HepG2 (cell line): ENCODE results near the gene NUDT2. TPM values are rescaled to one million over a fixed set of nuclear protein-coding genes. Genes with fewer than 3 reads are reported as not detected.

Experiments
- ATAC-seq: fragments of 200-7000 bp; cut with Tn5 transposase; 3 replicates; pipeline ENCODE4 v1.9.1; 2020; ENCODE audit warnings: mild to moderate bottlenecking, moderate library complexity
- BruUV-seq: library from RNA; stranded (reverse); fragments of 400-500 nt; replicated peaks from 2 replicates; lab custom pipeline; 2021; lab: Mats Ljungman, UMichigan
- CTCF ChIA-PET: fragments of 300-600 bp; formaldehyde crosslinking; extraction: SDS; loops from one replicate; lab custom pipeline; 2021; ENCODE audit warnings: low total read pairs, inconsistent platforms, low intra/inter-chr PET ratio; lab: Yijun Ruan, JAX
- POLR2A ChIA-PET: fragments of 350-600 bp; sonication (Branson Sonifier 250); formaldehyde crosslinking; loops from one replicate; lab custom pipeline; 2020; ENCODE audit warnings: antibody characterized with exemption, inconsistent platforms; lab: Yijun Ruan, JAX
- DNase-seq: peaks from one replicate; pipeline ENCODE4 v3.0.0-alpha.2; 2015; ENCODE audit warnings: low spot score
- FAIRE-seq: peaks from 3 replicates; lab custom pipeline; 2011; peaks lifted over from hg19 to GRCh38; lab: Jason Lieb, UNC
- H2AFZ ChIP-seq: one replicate; pipeline ENCODE4 v1.6.1; 2011; ENCODE audit warnings: low read length, inconsistent platforms
- H3K27ac ChIP-seq: fragments of 300-600 bp; 3 replicates; pipeline ENCODE4 v1.8.0; 2011; ENCODE audit warnings: mixed run types, mild to moderate bottlenecking, mixed read lengths, low read length, inconsistent platforms; ENCODE audit not compliant: insufficient read depth; ENCODE audit errors: extremely low read length
- H3K27me3 ChIP-seq, 2 experiments: fragments of 200-600 bp in 1 of 2; 2 replicates in 1 of 2; 3 replicates in 1 of 2; pipeline versions ENCODE4 v1.6.0 to v1.8.0; 2011; ENCODE audit warnings: low read length in 2 of 2, mild to moderate bottlenecking in 2 of 2, moderate library complexity in 2 of 2, inconsistent platforms in 1 of 2; ENCODE audit not compliant: insufficient read depth in 2 of 2, control insufficient read depth in 1 of 2
- H3K36me3 ChIP-seq, 2 experiments: fragments of 200-600 bp in 1 of 2; replicated peaks in 1 of 2; 2 replicates in 1 of 2; 3 replicates in 1 of 2; pipeline versions ENCODE4 v1.5.1 to v1.8.0; 2011; ENCODE audit warnings: low read length in 2 of 2, inconsistent platforms in 1 of 2; ENCODE audit not compliant: insufficient read depth in 2 of 2, control insufficient read depth in 1 of 2
- H3K4me1 ChIP-seq: 2 replicates; pipeline ENCODE4 v1.5.1; 2012; ENCODE audit warnings: low read length, inconsistent platforms; ENCODE audit not compliant: insufficient read depth
- H3K4me2 ChIP-seq: 2 replicates; pipeline ENCODE4 v1.6.0; 2011; ENCODE audit warnings: low read depth, low read length, inconsistent platforms
- H3K4me3 ChIP-seq, 3 experiments: fragments of 200-600 bp in 1 of 3; sonication (generic), shearing (Covaris generic) in 1 of 3; replicated peaks in 1 of 3; 2 replicates each; pipeline ENCODE4 v1.5.1; 2011 to 2016; ENCODE audit warnings: low read length in 3 of 3, inconsistent platforms in 2 of 3, low read depth in 2 of 3, mild to moderate bottlenecking in 2 of 3, control low read depth in 1 of 3, mixed read lengths in 1 of 3; ENCODE audit not compliant: insufficient read depth in 1 of 3
- H3K79me2 ChIP-seq: one replicate; pipeline ENCODE4 v1.6.1; 2011; ENCODE audit warnings: low read length, inconsistent platforms; ENCODE audit not compliant: insufficient read depth
- H3K9ac ChIP-seq: 2 replicates; pipeline ENCODE4 v1.6.0; 2011; ENCODE audit warnings: mild to moderate bottlenecking, low read depth, low read length, inconsistent platforms; ENCODE audit not compliant: insufficient read depth
- H3K9me3 ChIP-seq: 2 replicates; pipeline ENCODE4 v1.5.1; 2012; ENCODE audit warnings: mild to moderate bottlenecking, low read length
- H4K20me1 ChIP-seq: 2 replicates; pipeline ENCODE4 v1.6.0; 2011; ENCODE audit warnings: inconsistent platforms, mild to moderate bottlenecking, low read length, moderate library complexity; ENCODE audit not compliant: insufficient read depth
- AGO2 ChIP-seq: fragments of 200-400 bp; formaldehyde crosslinking; optimal IDR thresholded peaks from 2 replicates; pipeline ENCODE3; 2017; ENCODE audit warnings: mild to moderate bottlenecking, low read depth, low read length, moderate library complexity
- AHR ChIP-seq: IDR thresholded peaks from 2 replicates; pipeline ENCODE4 v1.6.1; 2018; ENCODE audit warnings: missing genetic modification reagents, missing compliant biosample characterization
- DNMT3B ChIP-seq: conservative IDR thresholded peaks from 2 replicates; pipeline ENCODE4 v1.6.1; 2016; ENCODE audit warnings: missing biosample characterization, control low read depth
- KLF13 ChIP-seq: sonication (generic); formaldehyde crosslinking; IDR thresholded peaks from 2 replicates; pipeline ENCODE4 v1.4.0; 2020; ENCODE audit warnings: mild to moderate bottlenecking, missing genetic modification reagents
- NFIB ChIP-seq: sonication (generic); formaldehyde crosslinking; IDR thresholded peaks from 2 replicates; pipeline ENCODE4 v1.9.0; 2021; ENCODE audit warnings: missing genetic modification reagents, mild to moderate bottlenecking, borderline replicate concordance
- PITX1 ChIP-seq: sonication (generic); formaldehyde crosslinking; IDR thresholded peaks from 2 replicates; pipeline ENCODE4 v1.5.1; 2020; ENCODE audit warnings: mild to moderate bottlenecking, missing genetic modification reagents
- ZBTB20 ChIP-seq: sonication (generic); formaldehyde crosslinking; IDR thresholded peaks from 2 replicates; pipeline ENCODE4 v1.8.1; 2023; ENCODE audit warnings: missing genetic modification reagents, low read depth, mild to moderate bottlenecking, borderline replicate concordance
- ZBTB3 ChIP-seq: sonication (generic); formaldehyde crosslinking; IDR thresholded peaks from 2 replicates; pipeline ENCODE4 v1.4.0; 2020; ENCODE audit warnings: low read depth, mild to moderate bottlenecking, moderate library complexity, missing genetic modification reagents, borderline replicate concordance
- ZNF225 ChIP-seq: sonication (generic); formaldehyde crosslinking; IDR thresholded peaks from 2 replicates; pipeline ENCODE4 v1.4.0; 2020; ENCODE audit warnings: mild to moderate bottlenecking, missing genetic modification reagents
- ZNF260 ChIP-seq: sonication (generic); formaldehyde crosslinking; IDR thresholded peaks from 2 replicates; pipeline ENCODE4 v1.4.0; 2020; ENCODE audit warnings: missing genetic modification reagents, low read depth, mild to moderate bottlenecking, borderline replicate concordance
- ZNF546 ChIP-seq: sonication (generic); formaldehyde crosslinking; conservative IDR thresholded peaks from 2 replicates; pipeline ENCODE4 v1.8.1; 2023; ENCODE audit warnings: mild to moderate bottlenecking, missing genetic modification reagents
- ZNF552 ChIP-seq: sonication (generic); formaldehyde crosslinking; IDR thresholded peaks from 2 replicates; pipeline ENCODE4 v1.9.0; 2022; ENCODE audit warnings: missing genetic modification reagents, mild to moderate bottlenecking, borderline replicate concordance
- ZNF768 ChIP-seq: sonication (generic); formaldehyde crosslinking; IDR thresholded peaks from 2 replicates; pipeline ENCODE4 v1.4.0; 2020; ENCODE audit warnings: missing genetic modification reagents
- WGBS: methylation state at CpG from one replicate; pipeline ENCODE4 v1.1.6; 2017; ENCODE audit warnings: low lambda C conversion rate; 5-methylcytosine and 5-hydroxymethylcytosine counted together
- in situ Hi-C: cut with HindIII; loops from 2 replicates; pipeline ENCODE4 v1.10.0; 2017; ENCODE audit warnings: low pct_unique_long_range_greater_than_20kb; ENCODE audit not compliant: extremely low pct_ligation_motif_present
- intact Hi-C: fragments of 100-400 bp; cut with micrococcal nuclease; formaldehyde crosslinking; loops from one replicate; pipeline ENCODE4 v1.10.0; 2022; ENCODE audit not compliant: unreplicated experiment
- polyA plus RNA-seq, 8 experiments: library from polyadenylated mRNA; depleted of rRNA in 3 of 8; stranded (reverse) in 7 of 8; unstranded in 1 of 8; fragments of >200 nt; fragmentation: Illumina TruSeq in 4 of 8; extraction: Trizol in 4 of 8; gene quantifications; 2 replicates each; pipeline versions ENCODE4 v1.2.1 to v1.2.3, GENCODE V29; 2011 to 2016; ENCODE audit warnings: low read depth in 4 of 8, missing spikeins in 1 of 8, mixed read lengths in 1 of 8; ENCODE audit not compliant: insufficient read depth in 1 of 8
- total RNA-seq, 5 experiments: library from RNA; depleted of rRNA; stranded (reverse); fragments of >200 nt; fragmentation: Illumina TruSeq; extraction: Trizol; gene quantifications; 2 replicates each; pipeline ENCODE4 v1.2.3, GENCODE V29; 2016; ENCODE audit warnings: low read depth in 1 of 5
- TF ChIP-seq, protein P1 (sequence below): sonication (generic); formaldehyde crosslinking; IDR thresholded peaks from 2 replicates; pipeline ENCODE4 v1.4.0; 2020; ENCODE audit warnings: missing genetic modification reagents
- TF ChIP-seq, protein P2 (sequence below): sonication (generic); formaldehyde crosslinking; IDR thresholded peaks from 2 replicates; pipeline ENCODE4 v1.8.0; 2022; ENCODE audit warnings: mild to moderate bottlenecking, missing genetic modification reagents, moderate library complexity
- TF ChIP-seq, protein P3 (sequence below): sonication (generic); formaldehyde crosslinking; IDR thresholded peaks from 2 replicates; pipeline ENCODE4 v1.8.1; 2023; ENCODE audit warnings: mild to moderate bottlenecking, missing genetic modification reagents, borderline replicate concordance

The NUDT2 gene
- total and polyA plus RNA-seq, 2 of the 13 experiments (the other 11 are each of a cell fraction or from before 2014, with no cell fraction given): 19.9 to 24.6 TPM

DNA sequence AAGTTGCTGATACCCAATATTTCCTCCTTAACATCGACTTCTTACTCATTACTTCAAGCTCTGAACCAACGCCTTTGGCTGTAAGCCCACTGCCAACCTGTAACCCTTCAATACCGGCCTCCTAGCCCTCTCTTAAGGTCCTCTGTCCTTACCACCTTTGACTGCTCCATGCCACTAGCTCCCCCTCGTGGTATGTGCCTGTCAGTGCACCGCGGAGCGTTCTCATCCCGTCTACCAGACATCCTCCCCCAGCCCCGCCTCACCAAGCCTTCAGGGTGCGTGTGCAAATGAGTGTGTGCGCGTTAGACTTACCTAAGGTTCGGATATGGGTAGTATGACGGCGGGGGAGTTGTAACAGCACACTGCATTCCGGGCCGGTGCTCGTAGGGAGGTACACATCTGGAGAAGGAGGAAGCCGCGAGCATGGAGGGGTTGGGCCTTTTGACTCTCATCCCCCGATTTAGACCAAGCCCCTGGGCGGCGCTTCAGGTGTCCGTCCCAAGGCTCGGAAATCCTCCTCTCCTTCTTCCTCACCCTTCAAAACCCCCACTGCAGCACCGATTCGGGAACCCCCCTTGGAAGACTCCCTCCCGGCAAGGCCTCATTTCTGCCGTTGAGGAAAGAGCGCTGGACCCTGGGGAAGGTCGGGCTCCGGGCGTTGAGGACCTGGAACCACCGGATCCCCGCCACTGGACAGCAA lies 50.1 kb downstream of the NUDT2 start (continued):
- TF ChIP-seq, protein P1, sequence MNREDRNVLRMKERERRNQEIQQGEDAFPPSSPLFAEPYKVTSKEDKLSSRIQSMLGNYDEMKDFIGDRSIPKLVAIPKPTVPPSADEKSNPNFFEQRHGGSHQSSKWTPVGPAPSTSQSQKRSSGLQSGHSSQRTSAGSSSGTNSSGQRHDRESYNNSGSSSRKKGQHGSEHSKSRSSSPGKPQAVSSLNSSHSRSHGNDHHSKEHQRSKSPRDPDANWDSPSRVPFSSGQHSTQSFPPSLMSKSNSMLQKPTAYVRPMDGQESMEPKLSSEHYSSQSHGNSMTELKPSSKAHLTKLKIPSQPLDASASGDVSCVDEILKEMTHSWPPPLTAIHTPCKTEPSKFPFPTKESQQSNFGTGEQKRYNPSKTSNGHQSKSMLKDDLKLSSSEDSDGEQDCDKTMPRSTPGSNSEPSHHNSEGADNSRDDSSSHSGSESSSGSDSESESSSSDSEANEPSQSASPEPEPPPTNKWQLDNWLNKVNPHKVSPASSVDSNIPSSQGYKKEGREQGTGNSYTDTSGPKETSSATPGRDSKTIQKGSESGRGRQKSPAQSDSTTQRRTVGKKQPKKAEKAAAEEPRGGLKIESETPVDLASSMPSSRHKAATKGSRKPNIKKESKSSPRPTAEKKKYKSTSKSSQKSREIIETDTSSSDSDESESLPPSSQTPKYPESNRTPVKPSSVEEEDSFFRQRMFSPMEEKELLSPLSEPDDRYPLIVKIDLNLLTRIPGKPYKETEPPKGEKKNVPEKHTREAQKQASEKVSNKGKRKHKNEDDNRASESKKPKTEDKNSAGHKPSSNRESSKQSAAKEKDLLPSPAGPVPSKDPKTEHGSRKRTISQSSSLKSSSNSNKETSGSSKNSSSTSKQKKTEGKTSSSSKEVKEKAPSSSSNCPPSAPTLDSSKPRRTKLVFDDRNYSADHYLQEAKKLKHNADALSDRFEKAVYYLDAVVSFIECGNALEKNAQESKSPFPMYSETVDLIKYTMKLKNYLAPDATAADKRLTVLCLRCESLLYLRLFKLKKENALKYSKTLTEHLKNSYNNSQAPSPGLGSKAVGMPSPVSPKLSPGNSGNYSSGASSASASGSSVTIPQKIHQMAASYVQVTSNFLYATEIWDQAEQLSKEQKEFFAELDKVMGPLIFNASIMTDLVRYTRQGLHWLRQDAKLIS (CRISPR knock-in tag): no peak
- TF ChIP-seq ZBTB20 (CRISPR knock-in tag) (peak; percentile 54; the same call in 1 of the 2 replicates), AGO2 (no peak), ZNF225 (no peak), DNMT3B (no peak)

DNA sequence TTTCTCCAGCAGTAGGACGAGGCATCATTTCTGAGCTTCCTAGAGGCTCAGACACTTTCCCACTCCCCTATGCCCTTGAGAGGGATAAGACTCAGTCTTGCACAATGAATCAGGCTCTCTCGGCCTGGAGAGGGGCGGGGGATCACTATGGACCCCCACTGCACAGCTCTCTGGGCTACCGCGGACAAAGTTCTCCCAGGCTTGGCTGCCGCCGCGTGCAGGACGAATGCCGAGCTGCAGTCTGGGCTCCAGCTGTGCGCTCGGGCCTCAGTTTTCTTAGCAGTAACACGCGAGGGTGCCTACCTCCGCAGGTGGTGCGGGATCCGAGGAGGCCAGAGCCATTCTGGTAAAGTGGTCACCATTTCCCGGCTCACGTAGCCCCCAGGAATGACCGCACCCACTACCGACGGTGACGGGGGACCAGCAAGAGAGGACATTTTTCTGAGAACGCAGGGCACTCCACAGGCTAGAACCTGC lies 50.7 kb downstream of the NUDT2 start:
- BruUV-seq: no TSS peak
- 71% methylated on average over 15 of the region's 24 CpGs for WGBS
- H3K9me3 ChIP-seq: no peaks in the 10 kb centered on the region
- no peak for DNase-seq
- peak; percentile 4 for ATAC-seq
- peaks cover 61% of the 10 kb centered on the region for H3K4me1 ChIP-seq
- in situ Hi-C loops: no loop called here
- H3K36me3 ChIP-seq: no peaks in the 10 kb centered on the region
- peaks cover 10% of the 10 kb centered on the region for H3K79me2 ChIP-seq
- ChIA-PET CTCF (interaction anchor here (1.2 to 7.2 kb wide), 2 partner anchors 48 to 127 kb away, joined by 5 to 143 read pairs; partner anchors contain the start of genes KIF24 and NUDT2), POLR2A (interaction anchor here (0.6 to 9.2 kb wide), 9 partner anchors 24 to 1137 kb away, joined by 3 to 162 read pairs (median 5); no protein-coding TSS in a partner anchor)
- FAIRE-seq: no peak
- H3K27ac ChIP-seq: peak overlapping the region; percentile 39
- peak overlapping the region; percentile 46 for H3K9ac ChIP-seq
- H3K27me3 ChIP-seq: no peaks in the 10 kb centered on the region; a peak in 1 of 5 replicates
- intact Hi-C loops: no loop called here
- peak overlapping the region; percentile 57 to 81 (median 66) for H3K4me3 ChIP-seq
- no peaks in the 10 kb centered on the region for H4K20me1 ChIP-seq
- peak overlapping the region; percentile 89 for H3K4me2 ChIP-seq
- peak overlapping the region; percentile 59 for H2AFZ ChIP-seq
- peak; percentile 8 for TF ChIP-seq AGO2
- peak; percentile 30; the same call in 1 of the 2 replicates for TF ChIP-seq ZNF552 (CRISPR knock-in tag)
- 0 out of 2 replicates have a peak, but pooled peaks have one; percentile 5 for TF ChIP-seq ZNF768
- TF ChIP-seq KLF13: peak; percentile 7; the same call in 1 of the 2 replicates
- 0 out of 2 replicates have a peak, but pooled peaks have one; percentile 34 for TF ChIP-seq NFIB
- 0 out of 2 replicates have a peak, but pooled peaks have one; percentile 17 for TF ChIP-seq AHR (CRISPR knock-in tag)
- TF ChIP-seq ZNF546 (CRISPR knock-in tag): 0 out of 2 replicates have a peak, but pooled peaks have one; percentile 10
- TF ChIP-seq ZBTB3 (CRISPR knock-in tag): 0 out of 2 replicates have a peak, but pooled peaks have one; percentile 12
- TF ChIP-seq ZNF260: no peak
- TF ChIP-seq, protein P2, sequence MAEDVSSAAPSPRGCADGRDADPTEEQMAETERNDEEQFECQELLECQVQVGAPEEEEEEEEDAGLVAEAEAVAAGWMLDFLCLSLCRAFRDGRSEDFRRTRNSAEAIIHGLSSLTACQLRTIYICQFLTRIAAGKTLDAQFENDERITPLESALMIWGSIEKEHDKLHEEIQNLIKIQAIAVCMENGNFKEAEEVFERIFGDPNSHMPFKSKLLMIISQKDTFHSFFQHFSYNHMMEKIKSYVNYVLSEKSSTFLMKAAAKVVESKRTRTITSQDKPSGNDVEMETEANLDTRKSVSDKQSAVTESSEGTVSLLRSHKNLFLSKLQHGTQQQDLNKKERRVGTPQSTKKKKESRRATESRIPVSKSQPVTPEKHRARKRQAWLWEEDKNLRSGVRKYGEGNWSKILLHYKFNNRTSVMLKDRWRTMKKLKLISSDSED: no peak
- TF ChIP-seq PITX1 (CRISPR knock-in tag): 0 out of 2 replicates have a peak, but pooled peaks have one; percentile 21
- TF ChIP-seq, protein P3, sequence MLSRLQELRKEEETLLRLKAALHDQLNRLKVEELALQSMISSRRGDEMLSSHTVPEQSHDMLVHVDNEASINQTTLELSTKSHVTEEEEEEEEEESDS (CRISPR knock-in tag): no peak
